ENCODE results near the gene AK8.

AK8 gene

GRCh38 chr9:132832171-132832881 lies 45.8 kb downstream of the AK8 start:
- no peaks in the 10 kb centered on the region for H3K27me3 ChIP-seq (ENCODE audit: low read length)
- no peak overlapping the region for H3K4me3 ChIP-seq (ENCODE audit: insufficient read depth, low read length, poor library complexity, severe bottlenecking)
- H3K9me2 ChIP-seq (replicated peaks; ENCODE audit: insufficient read depth, low read length): no peaks in the 10 kb centered on the region
- no peaks in the 10 kb centered on the region for H4K20me1 ChIP-seq (ENCODE audit: low read depth, low read length)
- no peaks in the 10 kb centered on the region for H3K9me3 ChIP-seq (ENCODE audit: insufficient read depth, low read length)
- no peak overlapping the region for H2AFZ ChIP-seq (ENCODE audit: low read depth, low read length, severe bottlenecking)
- no peaks in the 10 kb centered on the region for H3K36me3 ChIP-seq (ENCODE audit: low read length)
- H3K27ac ChIP-seq (ENCODE audit: low read depth, low read length): no peak overlapping the region
- H3K79me2 ChIP-seq (ENCODE audit: insufficient read depth, low read length): no peaks in the 10 kb centered on the region
- H3K4me2 ChIP-seq (ENCODE audit: low read depth, low read length, poor library complexity, severe bottlenecking): no peak overlapping the region
- H3F3A ChIP-seq (ENCODE audit: insufficient read depth): no peaks in the 10 kb centered on the region
- H3K9ac ChIP-seq (ENCODE audit: low read length): no peak overlapping the region
- TF ChIP-seq EZH2phosphoT487 (conservative IDR thresholded peaks at IDR 0.05; ENCODE audit: low read length) (no peak), CTCF (IDR thresholded peaks at IDR 0.05; ENCODE audit: insufficient read depth, low read length, poor library complexity, severe bottlenecking) (no peak)

- no peaks in the 10 kb centered on the region for H3K79me2 ChIP-seq (ENCODE audit: insufficient read depth, low read length)
- no peaks in the 10 kb centered on the region for H3K9me3 ChIP-seq (ENCODE audit: insufficient read depth, low read length)
- no peak overlapping the region for H3K4me3 ChIP-seq (ENCODE audit: insufficient read depth, low read length, poor library complexity, severe bottlenecking)
- no peak overlapping the region for H3K4me2 ChIP-seq (ENCODE audit: low read depth, low read length, poor library complexity, severe bottlenecking)
- no peak overlapping the region for H3K27ac ChIP-seq (ENCODE audit: low read depth, low read length)
- H2AFZ ChIP-seq (ENCODE audit: low read depth, low read length, severe bottlenecking): no peak overlapping the region
- no peaks in the 10 kb centered on the region for H3K9me2 ChIP-seq (replicated peaks; ENCODE audit: insufficient read depth, low read length)
- no peak overlapping the region for H3K9ac ChIP-seq (ENCODE audit: low read length)
- H3K27me3 ChIP-seq (ENCODE audit: low read length): no peaks in the 10 kb centered on the region
- no peaks in the 10 kb centered on the region for H3F3A ChIP-seq (ENCODE audit: insufficient read depth)
- TF ChIP-seq EZH2phosphoT487 (conservative IDR thresholded peaks at IDR 0.05; ENCODE audit: low read length): no peak
- no peak for TF ChIP-seq CTCF (IDR thresholded peaks at IDR 0.05; ENCODE audit: insufficient read depth, low read length, poor library complexity, severe bottlenecking)
- H3K36me3 ChIP-seq (ENCODE audit: low read length): no peaks in the 10 kb centered on the region
- no peaks in the 10 kb centered on the region for H4K20me1 ChIP-seq (ENCODE audit: low read depth, low read length)
Measured at GRCh38 chr9:132828201-132828770, 49.8 kb downstream of the AK8 start.

GRCh38 chr9:132827366-132827765 lies 50.7 kb downstream of the AK8 start:
- Histone ChIP-seq H3K27ac (ENCODE audit: low read depth, low read length) (no peak overlapping the region), H4K20me1 (ENCODE audit: low read depth, low read length) (no peaks in the 10 kb centered on the region), H3K4me3 (ENCODE audit: insufficient read depth, low read length, poor library complexity, severe bottlenecking) (no peak overlapping the region), H3F3A (ENCODE audit: insufficient read depth) (no peaks in the 10 kb centered on the region), H3K4me2 (ENCODE audit: low read depth, low read length, poor library complexity, severe bottlenecking) (no peak overlapping the region), H3K9me3 (ENCODE audit: insufficient read depth, low read length) (no peaks in the 10 kb centered on the region), H3K79me2 (ENCODE audit: insufficient read depth, low read length) (no peaks in the 10 kb centered on the region), H3K9me2 (replicated peaks; ENCODE audit: insufficient read depth, low read length) (no peaks in the 10 kb centered on the region), H3K27me3 (ENCODE audit: low read length) (no peaks in the 10 kb centered on the region), H3K9ac (ENCODE audit: low read length) (no peak overlapping the region), H2AFZ (ENCODE audit: low read depth, low read length, severe bottlenecking) (no peak overlapping the region), H3K36me3 (ENCODE audit: low read length) (no peaks in the 10 kb centered on the region)
- no peak for TF ChIP-seq EZH2phosphoT487 (conservative IDR thresholded peaks at IDR 0.05; ENCODE audit: low read length)
